GM23338 (cell line): ENCODE measurements around the gene NRF1. TPM values are rescaled to one million over a fixed set of nuclear protein-coding genes. Genes with fewer than 3 reads are reported as not detected.
A peak's percentile ranks its signal among the peaks of the same experiment; 100 is the strongest.

ENCODE experiments used
- ATAC-seq: fragments of 200-7000 bp; cut with Tn5 transposase; 3 replicates; pipeline ENCODE4 v1.9.1; 2020
- DNase-seq: peaks from one replicate; pipeline ENCODE4 v3.0.0-alpha.2; 2015; ENCODE audit warnings: low spot score
- H2AFZ ChIP-seq: fragments of 200-600 bp; sonication (generic); 2 replicates; pipeline ENCODE4 v1.8.0; 2016; ENCODE audit warnings: antibody characterized with exemption, mild to moderate bottlenecking, moderate library complexity
- H3F3A ChIP-seq: fragments of 200-600 bp; sonication (generic); replicated peaks from 2 replicates; pipeline ENCODE4 v1.8.0; 2017; ENCODE audit warnings: antibody characterized with exemption, mixed run types, low read depth
- H3K27ac ChIP-seq: fragments of 200-600 bp; sonication (generic); 2 replicates; pipeline ENCODE4 v1.6.1; 2016; ENCODE audit warnings: low read depth
- H3K27me3 ChIP-seq: fragments of 200-600 bp; sonication (generic); 2 replicates; pipeline ENCODE4 v1.8.0; 2016; ENCODE audit warnings: mild to moderate bottlenecking, mixed run types, moderate library complexity; ENCODE audit not compliant: insufficient read depth
- H3K36me3 ChIP-seq: fragments of 200-600 bp; sonication (generic); 2 replicates; pipeline ENCODE4 v1.8.0; 2016; ENCODE audit warnings: mild to moderate bottlenecking; ENCODE audit not compliant: insufficient read depth
- H3K4me1 ChIP-seq: fragments of 200-600 bp; sonication (generic); 2 replicates; pipeline ENCODE4 v1.8.0; 2016; ENCODE audit warnings: mild to moderate bottlenecking, moderate library complexity; ENCODE audit not compliant: insufficient read depth
- H3K4me2 ChIP-seq: fragments of 200-600 bp; sonication (generic); 2 replicates; pipeline ENCODE4 v1.7.1; 2017; ENCODE audit warnings: mixed run types
- H3K4me3 ChIP-seq: fragments of 200-600 bp; sonication (generic); 2 replicates; pipeline ENCODE4 v1.6.1; 2016; ENCODE audit warnings: mixed run types
- H3K79me2 ChIP-seq: fragments of 200-600 bp; sonication (generic); replicated peaks from 2 replicates; pipeline ENCODE4 v1.8.0; 2017; ENCODE audit warnings: mild to moderate bottlenecking; ENCODE audit not compliant: insufficient read depth
- H3K9me2 ChIP-seq: fragments of 200-600 bp; sonication (generic); 2 replicates; pipeline ENCODE4 v1.8.0; 2017; ENCODE audit not compliant: insufficient read depth
- H4K20me1 ChIP-seq: fragments of 200-600 bp; sonication (generic); replicated peaks from 2 replicates; pipeline ENCODE4 v1.8.0; 2017; ENCODE audit warnings: mild to moderate bottlenecking; ENCODE audit not compliant: insufficient read depth
- H3K27ac Mint-ChIP-seq: 2 replicates; pipeline ENCODE4 v1.8.0; 2020; ENCODE audit warnings: inconsistent platforms, mild to moderate bottlenecking, moderate library complexity, mixed read lengths
- H3K27me3 Mint-ChIP-seq: 3 replicates; pipeline ENCODE4 v1.8.0; 2022; ENCODE audit warnings: low read depth, mild to moderate bottlenecking, moderate library complexity, mixed read lengths, inconsistent platforms; ENCODE audit not compliant: insufficient read depth, poor library complexity
- H3K36me3 Mint-ChIP-seq: 3 replicates; pipeline ENCODE4 v1.8.0; 2021; ENCODE audit warnings: low read depth, mild to moderate bottlenecking, inconsistent platforms, moderate library complexity, mixed read lengths
- H3K4me1 Mint-ChIP-seq: 3 replicates; pipeline ENCODE4 v1.8.0; 2020; ENCODE audit warnings: mild to moderate bottlenecking, inconsistent platforms, mixed read lengths
- H3K4me3 Mint-ChIP-seq: 3 replicates; pipeline ENCODE4 v1.8.0; 2021; ENCODE audit warnings: moderate library complexity, mild to moderate bottlenecking, inconsistent platforms, mixed read lengths
- H3K9me3 Mint-ChIP-seq: 3 replicates; pipeline ENCODE4 v1.8.0; 2020; ENCODE audit warnings: moderate library complexity, mild to moderate bottlenecking, inconsistent platforms, mixed read lengths
- EZH2 ChIP-seq: fragments of 200-600 bp; sonication (generic); IDR thresholded peaks from one replicate; pipeline ENCODE4 v1.8.0; 2017; ENCODE audit warnings: antibody characterized with exemption, mild to moderate bottlenecking, low read depth; ENCODE audit not compliant: unreplicated experiment
- EZH2phosphoT487 ChIP-seq: fragments of 200-600 bp; sonication (generic); IDR thresholded peaks from one replicate; pipeline ENCODE4 v1.8.1; 2018; ENCODE audit warnings: antibody characterized with exemption; ENCODE audit not compliant: unreplicated experiment
- POLR2AphosphoS5 ChIP-seq: IDR thresholded peaks from 2 replicates; pipeline ENCODE4 v1.6.1; 2016; ENCODE audit warnings: antibody characterized with exemption, low read depth
- polyA plus RNA-seq: library from polyadenylated mRNA; unstranded; fragments of >200 nt; fragmentation: Nextera tagmentation; extraction: Ambion mirVana; gene quantifications from 2 replicates; pipeline ENCODE4 v1.2.1, GENCODE V29; 2016
- total RNA-seq: library from RNA; depleted of rRNA; stranded (reverse); fragments of >200 nt; shearing (Covaris generic); gene quantifications from 2 replicates; pipeline ENCODE4 v1.2.3, GENCODE V29; 2014
- TF ChIP-seq, protein P1 (sequence below): fragments of 250-450 bp; sonication (Bioruptor Pico); IDR thresholded peaks from 2 replicates; pipeline ENCODE4 v1.5.0; 2020; ENCODE audit warnings: mild to moderate bottlenecking, moderate library complexity
- TF ChIP-seq, protein P2 (sequence below): IDR thresholded peaks from 2 replicates; pipeline ENCODE4 v1.6.1; 2016; ENCODE audit warnings: antibody characterized with exemption

The NRF1 gene
- total and polyA plus RNA-seq, 2 experiments from 2014 or later, result 5.3 to 24.6 TPM

DNA sequence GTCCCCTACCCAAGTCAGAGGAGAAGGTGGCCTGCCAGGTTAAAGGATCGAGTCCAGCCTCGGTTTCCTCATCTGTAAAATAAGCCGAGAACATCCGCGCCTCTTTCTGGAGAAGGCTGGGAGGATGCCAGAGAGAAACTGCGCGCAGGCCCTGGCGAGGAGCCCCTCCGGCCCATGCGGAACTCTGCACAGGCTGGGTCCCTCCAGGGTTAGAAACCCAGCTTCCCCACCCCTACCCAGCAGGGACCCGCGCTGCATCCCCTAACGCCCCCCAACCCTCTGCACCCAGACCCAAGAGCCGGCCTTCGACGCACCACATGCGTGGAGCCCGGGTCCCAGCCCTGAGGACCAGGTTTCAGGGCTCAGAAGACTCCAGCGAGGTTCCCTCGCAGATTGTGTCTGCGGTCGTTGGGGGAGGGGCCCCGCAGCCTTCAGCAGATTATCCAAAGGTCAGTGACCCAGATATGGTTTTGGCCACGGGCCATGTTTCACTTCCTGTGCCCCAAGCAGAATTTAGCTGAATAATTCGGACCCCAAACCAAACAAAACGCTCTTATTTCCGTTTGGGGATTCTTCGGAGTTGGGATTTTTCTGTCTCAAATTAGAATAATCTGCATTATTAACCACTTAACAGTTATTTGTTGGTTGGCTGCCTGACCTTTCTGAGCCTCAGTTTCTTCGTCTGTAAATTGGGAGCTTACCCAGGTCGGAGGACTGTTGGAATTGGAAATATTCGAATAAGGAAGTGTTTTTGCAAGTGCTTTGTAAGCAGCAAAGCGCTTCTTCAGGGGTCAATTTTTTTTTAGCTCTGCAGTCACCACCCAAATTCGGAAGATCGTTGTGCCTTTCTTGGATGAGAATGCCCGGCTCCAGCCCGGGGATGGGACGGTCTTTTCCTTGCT, 173.5 kb downstream of the NRF1 start (continued):
- TF ChIP-seq, protein P1, sequence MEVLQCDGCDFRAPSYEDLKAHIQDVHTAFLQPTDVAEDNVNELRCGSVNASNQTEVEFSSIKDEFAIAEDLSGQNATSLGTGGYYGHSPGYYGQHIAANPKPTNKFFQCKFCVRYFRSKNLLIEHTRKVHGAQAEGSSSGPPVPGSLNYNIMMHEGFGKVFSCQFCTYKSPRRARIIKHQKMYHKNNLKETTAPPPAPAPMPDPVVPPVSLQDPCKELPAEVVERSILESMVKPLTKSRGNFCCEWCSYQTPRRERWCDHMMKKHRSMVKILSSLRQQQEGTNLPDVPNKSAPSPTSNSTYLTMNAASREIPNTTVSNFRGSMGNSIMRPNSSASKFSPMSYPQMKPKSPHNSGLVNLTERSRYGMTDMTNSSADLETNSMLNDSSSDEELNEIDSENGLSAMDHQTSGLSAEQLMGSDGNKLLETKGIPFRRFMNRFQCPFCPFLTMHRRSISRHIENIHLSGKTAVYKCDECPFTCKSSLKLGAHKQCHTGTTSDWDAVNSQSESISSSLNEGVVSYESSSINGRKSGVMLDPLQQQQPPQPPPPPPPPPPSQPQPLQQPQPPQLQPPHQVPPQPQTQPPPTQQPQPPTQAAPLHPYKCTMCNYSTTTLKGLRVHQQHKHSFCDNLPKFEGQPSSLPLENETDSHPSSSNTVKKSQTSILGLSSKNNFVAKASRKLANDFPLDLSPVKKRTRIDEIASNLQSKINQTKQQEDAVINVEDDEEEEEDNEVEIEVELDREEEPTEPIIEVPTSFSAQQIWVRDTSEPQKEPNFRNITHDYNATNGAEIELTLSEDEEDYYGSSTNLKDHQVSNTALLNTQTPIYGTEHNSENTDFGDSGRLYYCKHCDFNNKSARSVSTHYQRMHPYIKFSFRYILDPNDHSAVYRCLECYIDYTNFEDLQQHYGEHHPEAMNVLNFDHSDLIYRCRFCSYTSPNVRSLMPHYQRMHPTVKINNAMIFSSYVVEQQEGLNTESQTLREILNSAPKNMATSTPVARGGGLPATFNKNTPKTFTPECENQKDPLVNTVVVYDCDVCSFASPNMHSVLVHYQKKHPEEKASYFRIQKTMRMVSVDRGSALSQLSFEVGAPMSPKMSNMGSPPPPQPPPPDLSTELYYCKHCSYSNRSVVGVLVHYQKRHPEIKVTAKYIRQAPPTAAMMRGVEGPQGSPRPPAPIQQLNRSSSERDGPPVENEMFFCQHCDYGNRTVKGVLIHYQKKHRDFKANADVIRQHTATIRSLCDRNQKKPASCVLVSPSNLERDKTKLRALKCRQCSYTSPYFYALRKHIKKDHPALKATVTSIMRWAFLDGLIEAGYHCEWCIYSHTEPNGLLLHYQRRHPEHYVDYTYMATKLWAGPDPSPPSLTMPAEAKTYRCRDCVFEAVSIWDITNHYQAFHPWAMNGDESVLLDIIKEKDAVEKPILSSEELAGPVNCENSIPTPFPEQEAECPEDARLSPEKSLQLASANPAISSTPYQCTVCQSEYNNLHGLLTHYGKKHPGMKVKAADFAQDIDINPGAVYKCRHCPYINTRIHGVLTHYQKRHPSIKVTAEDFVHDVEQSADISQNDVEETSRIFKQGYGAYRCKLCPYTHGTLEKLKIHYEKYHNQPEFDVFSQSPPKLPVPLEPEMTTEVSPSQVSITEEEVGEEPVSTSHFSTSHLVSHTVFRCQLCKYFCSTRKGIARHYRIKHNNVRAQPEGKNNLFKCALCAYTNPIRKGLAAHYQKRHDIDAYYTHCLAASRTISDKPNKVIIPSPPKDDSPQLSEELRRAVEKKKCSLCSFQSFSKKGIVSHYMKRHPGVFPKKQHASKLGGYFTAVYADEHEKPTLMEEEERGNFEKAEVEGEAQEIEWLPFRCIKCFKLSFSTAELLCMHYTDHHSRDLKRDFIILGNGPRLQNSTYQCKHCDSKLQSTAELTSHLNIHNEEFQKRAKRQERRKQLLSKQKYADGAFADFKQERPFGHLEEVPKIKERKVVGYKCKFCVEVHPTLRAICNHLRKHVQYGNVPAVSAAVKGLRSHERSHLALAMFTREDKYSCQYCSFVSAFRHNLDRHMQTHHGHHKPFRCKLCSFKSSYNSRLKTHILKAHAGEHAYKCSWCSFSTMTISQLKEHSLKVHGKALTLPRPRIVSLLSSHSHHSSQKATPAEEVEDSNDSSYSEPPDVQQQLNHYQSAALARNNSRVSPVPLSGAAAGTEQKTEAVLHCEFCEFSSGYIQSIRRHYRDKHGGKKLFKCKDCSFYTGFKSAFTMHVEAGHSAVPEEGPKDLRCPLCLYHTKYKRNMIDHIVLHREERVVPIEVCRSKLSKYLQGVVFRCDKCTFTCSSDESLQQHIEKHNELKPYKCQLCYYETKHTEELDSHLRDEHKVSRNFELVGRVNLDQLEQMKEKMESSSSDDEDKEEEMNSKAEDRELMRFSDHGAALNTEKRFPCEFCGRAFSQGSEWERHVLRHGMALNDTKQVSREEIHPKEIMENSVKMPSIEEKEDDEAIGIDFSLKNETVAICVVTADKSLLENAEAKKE (CRISPR knock-in tag), result no peak
- TF ChIP-seq EZH2phosphoT487 (peak; percentile 42), POLR2AphosphoS5 (no peak)

DNA sequence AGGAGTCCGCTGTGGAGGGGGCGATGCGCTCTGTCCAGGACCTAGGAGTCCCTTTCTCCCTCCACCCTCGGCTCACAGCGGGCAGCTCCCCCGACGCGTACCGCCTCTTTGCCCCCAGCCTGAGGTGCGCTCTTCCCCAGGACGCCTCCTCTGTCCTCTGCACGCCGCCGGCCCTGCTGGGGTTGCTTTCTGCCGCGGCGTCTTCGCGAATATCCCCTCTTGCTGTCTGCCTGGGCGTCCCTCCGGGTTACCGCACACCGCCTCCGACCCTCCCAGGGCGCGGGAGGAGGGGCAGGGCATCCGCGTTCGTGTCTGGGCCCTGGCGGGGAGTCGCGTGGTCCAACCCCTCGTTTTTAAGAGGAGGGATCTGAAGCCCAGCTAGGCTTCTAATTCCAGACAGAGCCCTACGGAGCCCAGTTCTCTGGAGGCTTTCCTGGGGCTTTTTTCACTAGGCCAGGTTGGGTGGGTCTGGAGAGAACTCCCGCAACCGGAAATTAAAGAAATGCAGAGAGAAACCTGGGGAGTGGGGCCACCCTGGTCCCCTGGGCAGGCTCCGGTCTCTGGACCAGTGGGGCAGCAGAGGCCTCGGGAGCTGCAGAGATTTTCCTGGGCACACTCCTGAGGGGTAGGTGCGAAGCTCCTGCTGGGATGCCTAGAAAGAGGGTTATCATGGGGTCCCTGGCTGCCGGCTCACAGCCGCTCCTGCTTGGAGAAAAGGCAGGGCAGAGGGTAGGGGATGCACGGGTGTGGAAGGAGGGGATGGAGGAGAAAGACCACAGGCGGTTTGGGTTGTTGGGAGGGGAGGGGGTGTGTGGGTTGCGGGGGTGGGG, 174.4 kb downstream of the NRF1 start:
- Histone ChIP-seq H4K20me1 (peaks cover 11% of the 10 kb centered on the region), H2AFZ (peak overlapping the region; percentile 14; the same call in 1 of the 2 replicates), H3K4me3 (peak overlapping the region; percentile 56), H3K79me2 (no peaks in the 10 kb centered on the region), H3K27ac (no peak overlapping the region), H3K4me2 (peak overlapping the region; percentile 78), H3K4me1 (peaks cover 44% of the 10 kb centered on the region), H3K27me3 (peaks cover 100% of the 10 kb centered on the region), H3K36me3 (no peaks in the 10 kb centered on the region; the same call in 1 of the 2 replicates), H3K9me2 (no peaks in the 10 kb centered on the region), H3F3A (peaks cover 51% of the 10 kb centered on the region)
- Mint-ChIP-seq H3K36me3 (no peaks in the 10 kb centered on the region; the same call in 2 of the 3 replicates), H3K27ac (no peak overlapping the region), H3K4me3 (peak overlapping the region; percentile 64), H3K4me1 (peaks cover 46% of the 10 kb centered on the region), H3K27me3 (peaks cover 97% of the 10 kb centered on the region), H3K9me3 (peaks cover 5% of the 10 kb centered on the region; the same call in 2 of the 3 replicates)
- TF ChIP-seq EZH2phosphoT487 (no peak), EZH2 (peak; percentile 87)
- TF ChIP-seq, protein P2, sequence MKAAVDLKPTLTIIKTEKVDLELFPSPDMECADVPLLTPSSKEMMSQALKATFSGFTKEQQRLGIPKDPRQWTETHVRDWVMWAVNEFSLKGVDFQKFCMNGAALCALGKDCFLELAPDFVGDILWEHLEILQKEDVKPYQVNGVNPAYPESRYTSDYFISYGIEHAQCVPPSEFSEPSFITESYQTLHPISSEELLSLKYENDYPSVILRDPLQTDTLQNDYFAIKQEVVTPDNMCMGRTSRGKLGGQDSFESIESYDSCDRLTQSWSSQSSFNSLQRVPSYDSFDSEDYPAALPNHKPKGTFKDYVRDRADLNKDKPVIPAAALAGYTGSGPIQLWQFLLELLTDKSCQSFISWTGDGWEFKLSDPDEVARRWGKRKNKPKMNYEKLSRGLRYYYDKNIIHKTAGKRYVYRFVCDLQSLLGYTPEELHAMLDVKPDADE, result no peak
- DNase-seq (no peak), ATAC-seq (peak; percentile 2; the same call in 2 of the 3 replicates)
